Measurements from ENCODE around the gene GJD4.

Gene GJD4

DNA sequence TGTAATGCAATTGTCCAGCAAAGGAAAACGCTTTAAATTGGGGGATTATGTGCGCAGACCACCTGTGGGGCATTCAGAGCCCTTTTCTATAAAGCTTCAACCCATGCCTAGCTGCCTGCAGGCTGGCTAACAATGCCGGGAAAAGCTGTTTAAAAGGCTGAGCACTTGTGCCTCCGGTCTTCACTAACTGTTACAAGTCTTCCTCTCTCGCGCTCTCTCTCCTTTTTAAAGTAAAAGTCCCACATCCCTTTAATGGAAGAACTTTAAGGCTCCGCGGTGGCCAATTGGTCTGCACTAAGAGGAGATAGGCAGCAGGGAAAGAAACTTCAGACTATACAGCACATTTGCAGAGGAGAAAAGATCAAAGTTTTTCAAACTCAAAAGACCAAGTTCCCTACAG lies 32.3 kb downstream of the GJD4 start:
- Histone ChIP-seq H3K27me3 (ENCODE audit: control insufficient read depth, insufficient read depth, low read length) (no peaks in the 10 kb centered on the region), H3K27ac (ENCODE audit: low read depth, low read length) (no peak overlapping the region), H3K4me3 (ENCODE audit: low read length) (no peak overlapping the region), H3K4me1 (ENCODE audit: control insufficient read depth, insufficient read depth, low read length) (peaks cover 6% of the 10 kb centered on the region), H3K36me3 (ENCODE audit: control insufficient read depth, insufficient read depth, low read length) (no peaks in the 10 kb centered on the region), H3K9ac (ENCODE audit: low read length) (no peak overlapping the region)

DNA sequence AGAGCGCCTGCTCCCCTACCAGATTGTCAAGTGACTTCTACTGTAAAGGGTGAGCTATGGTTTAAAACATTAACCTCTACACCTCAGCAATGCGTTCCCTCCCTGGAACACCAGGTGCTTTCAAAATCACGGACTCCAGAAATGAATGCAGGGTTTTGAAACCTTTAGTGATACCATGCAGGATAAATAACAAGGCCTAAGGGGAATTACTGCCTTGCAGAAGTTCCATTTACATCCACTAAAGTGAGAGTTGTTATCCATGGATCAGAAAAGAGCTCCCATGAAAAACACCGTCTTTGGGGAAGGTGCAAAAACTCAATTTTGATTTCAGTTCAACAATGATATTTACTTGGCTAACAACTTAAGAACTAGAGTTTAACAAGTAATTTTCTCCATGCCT lies 33.0 kb downstream of the GJD4 start:
- Histone ChIP-seq H3K27me3 (ENCODE audit: control insufficient read depth, insufficient read depth, low read length) (no peaks in the 10 kb centered on the region), H3K9ac (ENCODE audit: low read length) (no peak overlapping the region), H3K36me3 (ENCODE audit: control insufficient read depth, insufficient read depth, low read length) (no peaks in the 10 kb centered on the region), H3K4me3 (ENCODE audit: low read length) (no peak overlapping the region), H3K27ac (ENCODE audit: low read depth, low read length) (no peak overlapping the region), H3K4me1 (ENCODE audit: control insufficient read depth, insufficient read depth, low read length) (peaks cover 6% of the 10 kb centered on the region)

DNA sequence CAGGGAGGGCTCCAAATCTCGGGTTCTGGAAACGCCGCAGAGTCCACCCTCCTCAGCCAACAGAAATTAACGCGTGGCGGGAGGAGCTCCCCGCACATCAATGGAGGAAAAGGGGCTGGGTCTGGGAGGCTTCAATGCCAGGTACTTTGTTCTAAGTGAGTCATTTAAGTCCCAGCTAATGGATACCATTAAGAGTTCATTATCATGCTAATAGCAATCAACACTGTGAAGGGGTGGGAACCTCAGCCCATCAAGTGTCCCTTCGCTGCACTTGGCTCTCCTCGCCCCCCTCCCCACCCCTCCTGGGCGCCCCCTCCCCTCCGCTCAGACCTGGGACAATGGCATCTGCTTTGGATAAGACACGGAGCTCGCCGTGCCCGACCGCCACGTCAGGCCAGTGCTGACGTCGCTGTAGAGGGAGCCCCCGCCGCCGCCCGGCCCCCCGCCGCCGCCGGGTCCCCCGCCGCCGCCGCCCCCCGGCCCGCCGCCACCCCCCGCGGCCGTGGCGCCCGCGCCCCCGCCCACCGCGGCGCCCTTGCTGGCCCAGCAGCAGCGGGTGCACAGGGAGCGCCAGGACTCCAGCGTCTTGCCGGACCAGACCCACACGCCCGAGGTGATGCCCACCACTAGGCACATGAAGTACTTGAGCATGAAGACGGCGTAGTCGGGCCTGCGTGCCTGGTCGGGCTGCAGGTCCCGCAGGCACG lies 34.0 kb downstream of the GJD4 start:
- Histone ChIP-seq H3K4me1 (ENCODE audit: control insufficient read depth, insufficient read depth, low read length) (peaks cover 6% of the 10 kb centered on the region), H3K36me3 (ENCODE audit: control insufficient read depth, insufficient read depth, low read length) (no peaks in the 10 kb centered on the region), H3K27me3 (ENCODE audit: control insufficient read depth, insufficient read depth, low read length) (no peaks in the 10 kb centered on the region), H3K4me3 (ENCODE audit: low read length) (peak overlapping the region; percentile 77), H3K27ac (ENCODE audit: low read depth, low read length) (no peak overlapping the region), H3K9ac (ENCODE audit: low read length) (no peak overlapping the region)

DNA sequence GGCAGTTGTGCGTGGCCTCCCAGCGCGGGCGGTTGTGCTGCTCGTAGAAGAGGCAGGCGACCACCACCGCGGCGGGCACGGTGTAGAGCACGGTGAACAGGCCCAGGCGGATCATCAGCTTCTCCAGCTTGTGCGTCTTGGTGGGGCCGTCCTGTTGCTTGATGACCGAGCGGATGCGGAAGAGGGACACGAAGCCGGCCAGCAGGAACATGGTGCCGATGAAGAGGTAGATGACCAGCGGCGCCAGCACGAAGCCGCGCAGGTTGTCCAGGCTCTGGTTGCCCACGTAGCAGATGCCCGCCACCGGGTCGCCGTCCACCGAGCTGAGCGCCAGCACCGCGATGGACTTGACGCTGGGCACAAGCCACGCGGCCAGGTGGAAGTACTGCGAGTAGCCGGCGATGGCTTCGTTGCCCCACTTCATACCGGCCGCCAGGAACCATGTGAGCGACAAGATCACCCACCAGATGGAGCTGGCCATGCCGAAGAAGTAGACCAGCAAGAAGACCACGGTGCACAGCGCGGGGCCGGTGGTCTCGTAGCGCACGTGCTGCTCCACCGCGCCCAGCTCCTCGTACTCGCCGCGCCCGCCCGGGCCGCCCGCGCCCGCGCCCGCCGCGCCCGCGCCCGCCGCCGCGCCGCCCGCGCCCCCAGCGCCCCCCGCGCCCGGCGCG lies 34.7 kb downstream of the GJD4 start:
- peaks cover 8% of the 10 kb centered on the region for H3K4me1 ChIP-seq (ENCODE audit: control insufficient read depth, insufficient read depth, low read length)
- no peak overlapping the region for H3K27ac ChIP-seq (ENCODE audit: low read depth, low read length)
- H3K4me3 ChIP-seq (ENCODE audit: low read length): peak overlapping the region; percentile 77
- no peaks in the 10 kb centered on the region for H3K36me3 ChIP-seq (ENCODE audit: control insufficient read depth, insufficient read depth, low read length)
- no peak overlapping the region for H3K9ac ChIP-seq (ENCODE audit: low read length)
- no peaks in the 10 kb centered on the region for H3K27me3 ChIP-seq (ENCODE audit: control insufficient read depth, insufficient read depth, low read length)

DNA sequence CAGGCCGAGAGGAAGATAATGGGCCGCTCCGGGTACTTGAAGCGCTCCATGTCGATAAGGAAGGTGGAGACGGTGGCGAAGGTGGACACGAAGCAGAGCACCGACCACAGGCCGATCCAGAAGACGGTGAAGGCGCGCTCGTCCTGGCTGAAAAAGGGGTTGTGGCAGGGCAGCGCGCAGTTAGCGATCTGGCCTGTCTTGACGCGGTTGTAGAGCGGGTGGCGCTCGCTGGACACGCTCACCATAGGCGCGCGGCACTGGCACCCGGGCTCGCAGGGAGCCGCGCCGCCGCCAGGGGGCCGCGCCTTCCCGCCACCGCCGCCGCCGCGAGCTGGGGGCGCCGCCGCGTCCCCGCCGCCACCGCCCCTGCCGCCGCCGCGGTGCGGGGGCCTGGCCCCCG lies 35.3 kb downstream of the GJD4 start:
- H3K27me3 ChIP-seq (ENCODE audit: control insufficient read depth, insufficient read depth, low read length): no peaks in the 10 kb centered on the region

DNA sequence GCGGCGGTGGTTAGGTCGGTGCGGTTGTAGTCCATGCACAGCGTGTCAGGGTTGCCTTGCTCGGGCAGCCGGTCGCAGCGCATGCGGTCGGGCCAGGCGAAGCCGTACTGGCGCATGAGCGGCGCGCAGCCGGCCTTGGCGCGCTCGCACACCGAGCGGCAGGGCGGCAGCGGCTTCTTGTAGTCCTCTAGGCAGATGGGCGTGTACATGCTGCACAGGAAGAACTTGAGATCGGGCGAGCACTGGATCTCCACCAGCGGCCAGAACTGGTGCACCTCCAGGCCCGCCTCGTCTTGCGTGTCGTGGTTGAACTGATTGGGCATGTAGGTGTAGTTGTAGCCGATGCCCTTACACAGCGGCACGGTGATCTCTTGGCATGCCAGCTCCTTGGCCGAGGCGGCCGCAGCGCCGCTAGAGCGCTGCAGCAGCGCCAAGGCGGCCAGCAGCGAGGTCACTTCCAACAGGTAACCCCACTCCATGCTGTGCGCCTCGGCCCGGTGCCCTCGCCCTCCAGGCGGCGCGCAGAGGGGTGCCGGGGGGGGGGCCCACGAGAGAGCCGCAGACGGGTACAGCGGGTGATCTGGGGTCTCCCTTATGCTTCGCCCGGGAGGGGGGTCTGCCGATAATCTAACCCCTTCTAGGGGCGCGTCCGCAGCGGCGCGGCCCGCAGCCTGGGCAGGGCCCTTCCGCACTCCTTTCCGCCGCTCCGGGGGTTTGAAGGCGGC lies 36.0 kb downstream of the GJD4 start:
- H3K27ac ChIP-seq (ENCODE audit: low read depth, low read length): peak overlapping the region; percentile 80
- no peaks in the 10 kb centered on the region for H3K36me3 ChIP-seq (ENCODE audit: control insufficient read depth, insufficient read depth, low read length)
- H3K9ac ChIP-seq (ENCODE audit: low read length): no peak overlapping the region
- no peaks in the 10 kb centered on the region for H3K27me3 ChIP-seq (ENCODE audit: control insufficient read depth, insufficient read depth, low read length)
- peaks cover 8% of the 10 kb centered on the region for H3K4me1 ChIP-seq (ENCODE audit: control insufficient read depth, insufficient read depth, low read length)
- peak overlapping the region; percentile 95 for H3K4me3 ChIP-seq (ENCODE audit: low read length)

More for the DNA sequence above, 35.3 kb downstream of the GJD4 start:
- peak overlapping the region; percentile 77 for H3K4me3 ChIP-seq (ENCODE audit: low read length)
- H3K4me1 ChIP-seq (ENCODE audit: control insufficient read depth, insufficient read depth, low read length): peaks cover 8% of the 10 kb centered on the region
- H3K27ac ChIP-seq (ENCODE audit: low read depth, low read length): peak overlapping the region; percentile 68
- peak overlapping the region; percentile 40 for H3K9ac ChIP-seq (ENCODE audit: low read length)
- H3K36me3 ChIP-seq (ENCODE audit: control insufficient read depth, insufficient read depth, low read length): no peaks in the 10 kb centered on the region

DNA sequence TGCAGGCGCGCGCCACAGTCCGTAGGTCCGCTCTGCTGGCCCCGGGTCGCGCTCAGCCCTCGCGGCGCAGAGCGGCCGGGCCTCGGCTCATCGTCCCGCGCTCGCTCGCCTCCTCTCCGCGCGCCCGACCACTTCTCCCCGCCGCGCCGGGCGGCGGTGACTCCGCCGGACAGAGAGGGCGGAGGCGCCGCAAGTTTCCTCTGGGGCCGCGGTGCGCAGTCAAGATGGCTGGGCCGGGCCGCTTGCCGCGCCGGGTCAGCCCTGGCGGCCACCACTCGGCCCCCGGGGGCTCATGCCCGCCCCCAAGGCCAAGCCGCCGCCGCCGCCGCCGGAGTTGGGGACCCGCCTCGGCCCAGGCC lies 36.5 kb downstream of the GJD4 start:
- Histone ChIP-seq H3K27me3 (ENCODE audit: control insufficient read depth, insufficient read depth, low read length) (no peaks in the 10 kb centered on the region), H3K4me1 (ENCODE audit: control insufficient read depth, insufficient read depth, low read length) (peaks cover 8% of the 10 kb centered on the region), H3K4me3 (ENCODE audit: low read length) (peak overlapping the region; percentile 95), H3K9ac (ENCODE audit: low read length) (no peak overlapping the region), H3K27ac (ENCODE audit: low read depth, low read length) (peak overlapping the region; percentile 80), H3K36me3 (ENCODE audit: control insufficient read depth, insufficient read depth, low read length) (no peaks in the 10 kb centered on the region)

DNA sequence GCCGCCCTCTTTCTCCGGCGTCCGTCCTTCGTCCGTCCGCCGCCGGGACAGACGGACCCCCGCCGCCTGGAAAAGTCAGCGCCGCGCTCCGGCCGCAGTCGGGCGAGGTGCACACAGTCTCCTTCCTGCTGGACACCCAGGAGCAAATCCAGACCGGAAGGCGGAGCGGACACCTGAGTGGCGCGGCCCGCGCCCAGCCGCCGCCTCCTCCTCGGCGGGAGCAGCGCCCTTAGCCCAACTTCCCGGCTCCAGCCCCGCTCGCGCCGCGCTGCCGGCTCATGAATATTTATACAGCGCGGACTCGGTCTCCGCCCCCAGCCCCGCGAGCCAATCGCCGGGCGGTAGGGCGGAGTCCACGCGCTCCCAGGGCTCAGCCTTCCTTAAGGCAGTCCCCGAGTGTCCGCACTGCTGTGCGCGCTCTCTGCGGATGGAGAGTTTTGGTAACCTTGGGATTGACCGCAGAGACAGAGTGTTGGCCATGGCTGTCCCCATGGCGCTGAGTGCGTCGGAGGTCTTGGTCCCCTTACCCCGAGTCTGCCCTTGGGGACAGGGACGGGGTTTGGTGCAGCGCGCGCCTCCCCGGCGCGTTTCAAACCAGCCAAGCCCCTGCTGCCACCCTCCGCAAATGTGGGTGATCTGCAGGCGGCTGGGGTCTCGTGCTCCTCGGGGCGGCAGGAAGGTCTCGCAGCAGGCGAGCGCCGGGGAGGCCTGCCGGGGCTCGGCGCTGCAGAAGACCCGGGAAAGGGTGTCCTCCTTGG lies 37.1 kb downstream of the GJD4 start, which contains the start of gene FZD8:
Gene FZD8 (minus strand): TSS at position 262 of the 758 bp plus-strand sequence. CDS start 867 bp downstream, outside the sequence.
- Histone ChIP-seq H3K4me1 (ENCODE audit: control insufficient read depth, insufficient read depth, low read length) (peaks cover 8% of the 10 kb centered on the region), H3K27me3 (ENCODE audit: control insufficient read depth, insufficient read depth, low read length) (no peaks in the 10 kb centered on the region), H3K9ac (ENCODE audit: low read length) (peak within 1 kb of the TSS; percentile 49), H3K27ac (ENCODE audit: low read depth, low read length) (peak within 1 kb of the TSS; percentile 80), H3K36me3 (ENCODE audit: control insufficient read depth, insufficient read depth, low read length) (no peaks in the 10 kb centered on the region), H3K4me3 (ENCODE audit: low read length) (peak within 1 kb of the TSS; percentile 95)

DNA sequence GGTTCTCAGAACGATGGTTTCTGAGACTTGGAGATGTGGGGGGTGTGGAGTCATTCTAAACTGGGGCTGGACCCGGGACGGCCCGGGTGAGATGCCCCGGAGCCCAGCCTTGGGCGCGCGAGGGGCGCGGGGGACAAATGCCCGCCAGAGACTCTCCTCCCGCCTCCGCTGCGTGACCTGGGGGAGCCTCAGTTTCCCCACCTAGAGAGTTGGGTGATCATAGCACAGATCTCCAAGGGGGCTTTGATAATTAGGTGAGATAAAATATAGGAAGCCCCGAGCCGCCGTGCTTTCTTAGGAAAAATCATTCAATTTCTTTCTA lies 37.6 kb downstream of the GJD4 start:
- peaks cover 8% of the 10 kb centered on the region for H3K4me1 ChIP-seq (ENCODE audit: control insufficient read depth, insufficient read depth, low read length)
- H3K36me3 ChIP-seq (ENCODE audit: control insufficient read depth, insufficient read depth, low read length): no peaks in the 10 kb centered on the region
- H3K9ac ChIP-seq (ENCODE audit: low read length): no peak overlapping the region
- H3K4me3 ChIP-seq (ENCODE audit: low read length): peak overlapping the region; percentile 95
- H3K27ac ChIP-seq (ENCODE audit: low read depth, low read length): peak overlapping the region; percentile 80
- H3K27me3 ChIP-seq (ENCODE audit: control insufficient read depth, insufficient read depth, low read length): no peaks in the 10 kb centered on the region

DNA sequence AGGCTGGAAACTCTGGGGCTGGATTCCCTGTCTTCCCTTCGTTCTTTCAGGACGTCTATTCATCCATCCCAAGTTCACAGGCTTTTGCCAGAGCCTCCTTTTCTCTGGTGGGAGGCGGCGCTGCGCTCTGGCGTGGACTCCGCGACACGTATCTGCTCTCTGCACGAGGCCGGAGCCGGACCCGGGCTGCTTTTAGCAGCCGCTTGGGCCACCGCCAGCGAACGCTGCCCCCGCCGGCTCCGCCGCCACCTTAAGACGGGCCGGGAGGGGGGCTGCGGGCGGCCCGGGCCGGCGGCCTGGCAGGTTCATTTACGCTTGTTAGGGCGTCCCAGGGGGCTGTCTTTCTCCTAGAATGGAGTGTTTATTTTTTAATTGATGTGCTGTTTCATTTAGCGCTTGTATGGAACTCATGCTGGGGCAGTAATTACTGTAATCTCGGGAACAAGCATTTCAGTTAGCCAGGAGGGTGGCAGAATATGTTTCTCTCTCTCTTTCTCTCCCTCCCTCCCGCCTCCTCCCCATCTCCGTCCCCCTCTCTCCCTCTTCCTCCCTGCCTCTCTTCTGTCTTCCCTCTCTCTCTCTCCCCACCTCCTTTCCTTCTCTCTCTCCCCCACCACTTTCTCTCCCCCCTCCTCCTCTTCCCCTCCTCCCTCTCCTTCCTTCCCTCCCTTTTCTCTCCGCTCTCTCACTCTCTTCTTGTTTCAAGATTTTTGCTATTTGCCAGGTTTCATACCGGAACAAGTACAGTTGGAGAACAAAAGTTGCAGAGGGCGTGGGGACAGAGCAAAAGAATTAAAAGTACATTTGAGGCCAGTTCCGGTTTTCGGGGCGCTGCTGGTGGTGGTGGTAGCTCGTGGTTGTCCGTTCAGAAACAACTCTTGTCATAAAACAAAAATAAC lies 38.3 kb downstream of the GJD4 start:
- Histone ChIP-seq H3K9ac (ENCODE audit: low read length) (no peak overlapping the region), H3K27me3 (ENCODE audit: control insufficient read depth, insufficient read depth, low read length) (no peaks in the 10 kb centered on the region), H3K4me1 (ENCODE audit: control insufficient read depth, insufficient read depth, low read length) (peaks cover 8% of the 10 kb centered on the region), H3K27ac (ENCODE audit: low read depth, low read length) (peak overlapping the region; percentile 11), H3K4me3 (ENCODE audit: low read length) (peak overlapping the region; percentile 95), H3K36me3 (ENCODE audit: control insufficient read depth, insufficient read depth, low read length) (no peaks in the 10 kb centered on the region)

DNA sequence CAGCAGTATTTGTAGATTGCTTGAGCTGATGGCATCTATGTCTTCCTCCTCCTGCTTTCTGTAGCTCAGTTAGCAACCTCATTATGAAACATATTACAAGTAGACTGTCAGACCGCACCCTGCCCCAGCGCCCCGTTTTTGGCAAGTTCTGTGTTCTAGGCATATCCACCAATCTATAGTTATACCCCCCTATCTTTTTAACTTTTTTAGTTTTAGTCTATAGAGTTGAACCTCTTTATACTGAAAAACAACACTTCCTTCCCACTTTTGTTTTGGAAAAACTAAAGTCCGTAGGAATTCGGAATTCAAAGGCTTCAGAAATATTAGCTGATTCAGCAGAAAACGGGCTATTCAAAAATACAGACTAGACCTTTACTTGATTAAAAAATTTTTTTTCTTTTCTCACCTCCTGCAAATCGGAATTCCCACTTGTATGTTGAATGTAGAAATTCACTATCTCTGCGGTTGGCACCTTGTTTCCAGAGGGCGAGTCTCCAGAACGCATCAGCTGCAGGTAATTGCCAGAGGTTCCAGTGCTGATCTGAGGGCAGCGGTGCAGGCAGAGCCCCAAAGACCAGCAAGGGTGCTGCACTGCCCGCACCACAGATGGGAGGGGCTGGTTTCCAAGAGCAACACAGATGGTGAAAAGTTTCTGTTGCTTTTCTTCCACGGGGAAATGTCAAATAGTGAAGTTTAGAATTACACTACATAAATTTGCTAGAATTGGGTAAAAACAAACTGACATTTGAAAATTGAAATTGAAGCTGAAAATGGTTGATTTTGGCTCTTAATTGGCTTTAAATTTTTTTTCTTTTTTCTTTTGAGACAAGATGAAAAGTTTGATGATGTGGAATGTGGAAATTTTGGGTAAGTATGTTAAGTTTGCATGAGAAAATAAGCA lies 39.2 kb downstream of the GJD4 start:
- peaks cover 8% of the 10 kb centered on the region for H3K4me1 ChIP-seq (ENCODE audit: control insufficient read depth, insufficient read depth, low read length)
- no peaks in the 10 kb centered on the region for H3K36me3 ChIP-seq (ENCODE audit: control insufficient read depth, insufficient read depth, low read length)
- peak overlapping the region; percentile 11 for H3K27ac ChIP-seq (ENCODE audit: low read depth, low read length)
- H3K27me3 ChIP-seq (ENCODE audit: control insufficient read depth, insufficient read depth, low read length): no peaks in the 10 kb centered on the region
- H3K4me3 ChIP-seq (ENCODE audit: low read length): peak overlapping the region; percentile 95
- no peak overlapping the region for H3K9ac ChIP-seq (ENCODE audit: low read length)
